GM20431 (cell line): Measurements from ENCODE around the gene PARL.

ENCODE experiments used
- in situ Hi-C: fragments of 300-500 bp; cut with MseI, MboI; formaldehyde crosslinking; loops from one replicate; pipeline ENCODE4 v1.15.0; 2020; ENCODE audit warnings: low sequenced_read_pairs; ENCODE audit not compliant: unreplicated experiment

The PARL gene

GRCh38 chr3:183824761-183825455, 59.8 kb downstream of the PARL start:
- in situ Hi-C loops = no loop called here

- in situ Hi-C loops = no loop called here
Measured at GRCh38 chr3:183823963-183824362, 60.7 kb downstream of the PARL start.

GRCh38 chr3:183822631-183823030, 62.0 kb downstream of the PARL start:
- in situ Hi-C loops = no loop called here

- in situ Hi-C loops = no loop called here
Measured at GRCh38 chr3:183819831-183820230, 64.8 kb downstream of the PARL start.

GRCh38 chr3:183818706-183819624, 65.7 kb downstream of the PARL start:
- in situ Hi-C loops = no loop called here

GRCh38 chr3:183818041-183818620, 66.5 kb downstream of the PARL start:
- in situ Hi-C loops = no loop called here

- in situ Hi-C loops = no loop called here
Measured at GRCh38 chr3:183817639-183818038, 67.0 kb downstream of the PARL start.

GRCh38 chr3:183816681-183817510, 67.8 kb downstream of the PARL start:
- in situ Hi-C loops = no loop called here

GRCh38 chr3:183815951-183816475, 68.7 kb downstream of the PARL start:
- in situ Hi-C loops = no loop called here

GRCh38 chr3:183815563-183815940, 69.1 kb downstream of the PARL start:
- in situ Hi-C loops = no loop called here

GRCh38 chr3:183814240-183814639, 70.4 kb downstream of the PARL start:
- in situ Hi-C loops = no loop called here

- in situ Hi-C loops = no loop called here
Measured at GRCh38 chr3:183812761-183813445, 71.8 kb downstream of the PARL start.

GRCh38 chr3:183811638-183812037, 73.0 kb downstream of the PARL start:
- in situ Hi-C loops = no loop called here

- in situ Hi-C loops = no loop called here
Measured at GRCh38 chr3:183810643-183811594, 73.8 kb downstream of the PARL start.

- in situ Hi-C loops = no loop called here
Measured at GRCh38 chr3:183809270-183809669, 75.4 kb downstream of the PARL start.

- in situ Hi-C loops = no loop called here
Measured at GRCh38 chr3:183808355-183808754, 76.3 kb downstream of the PARL start.

- in situ Hi-C loops = no loop called here
Measured at GRCh38 chr3:183807881-183808280, 76.8 kb downstream of the PARL start.

GRCh38 chr3:183807209-183807728, 77.4 kb downstream of the PARL start:
- in situ Hi-C loops = no loop called here
